ENCODE data around the gene PAF1.

The PAF1 gene

DNA sequence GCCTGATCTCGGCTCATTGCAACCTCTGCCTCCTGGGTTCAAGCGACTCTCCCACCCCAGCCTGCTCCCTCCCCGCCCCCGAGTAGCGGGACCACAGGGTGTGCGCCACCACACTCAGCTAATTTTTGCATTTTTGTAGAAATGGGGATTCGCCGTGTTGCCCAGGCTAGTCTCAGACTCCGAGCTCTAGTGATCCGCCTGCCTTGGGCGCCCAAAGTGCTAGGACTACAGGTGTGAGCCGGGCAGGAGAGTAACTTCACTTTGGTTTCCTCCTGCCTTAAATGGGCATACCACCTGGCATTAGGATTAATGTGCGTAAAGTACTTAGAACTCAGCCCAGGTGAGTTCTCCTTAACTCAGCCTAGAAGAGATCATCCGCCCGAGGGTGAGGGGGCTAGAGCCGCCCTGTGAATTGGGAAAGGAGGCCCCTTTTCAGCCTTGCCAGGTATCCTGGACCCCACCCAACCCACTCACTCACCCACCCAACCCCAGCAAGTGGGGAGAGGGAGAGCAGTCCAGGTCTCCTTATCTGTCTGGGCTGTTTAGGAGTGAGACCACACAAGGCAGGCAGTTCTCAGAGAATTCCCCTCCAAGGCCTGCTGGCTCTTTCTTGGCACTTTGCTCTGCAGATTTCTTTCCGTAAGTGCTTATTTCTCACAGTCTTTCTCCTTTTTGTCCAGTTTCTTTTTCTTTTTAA is 14.5 kb upstream of the PAF1 start:
- H3K27ac ChIP-seq = peak overlapping the region; percentile 99 to 100
- DNase-seq (ENCODE audit: low spot score) = no peak
- TF ChIP-seq CTCF (IDR thresholded peaks at IDR 0.05) = no peak
- H3K4me3 ChIP-seq = peak overlapping the region; percentile 97

GRCh38 chr19:39403331-39404312 is 12.7 kb upstream of the PAF1 start:
- DNase-seq (ENCODE audit: low spot score) = peak; percentile 100
- H3K4me3 ChIP-seq = peak overlapping the region; percentile 73
- no peak for TF ChIP-seq CTCF (IDR thresholded peaks at IDR 0.05)
- peak overlapping the region; percentile 99 to 100 for H3K27ac ChIP-seq

- peak overlapping the region; percentile 73 for H3K4me3 ChIP-seq
- no peak for TF ChIP-seq CTCF (IDR thresholded peaks at IDR 0.05)
- peak; percentile 96 for DNase-seq (ENCODE audit: low spot score)
- peak overlapping the region; percentile 99 to 100 for H3K27ac ChIP-seq
Measured at GRCh38 chr19:39402346-39403300, 11.7 kb upstream of the PAF1 start.

GRCh38 chr19:39401549-39402345 is 10.8 kb upstream of the PAF1 start:
- no peak for TF ChIP-seq CTCF (IDR thresholded peaks at IDR 0.05)
- H3K27ac ChIP-seq = peak overlapping the region; percentile 99 to 100
- peak overlapping the region; percentile 73 for H3K4me3 ChIP-seq
- DNase-seq (ENCODE audit: low spot score) = peak; percentile 88

DNA sequence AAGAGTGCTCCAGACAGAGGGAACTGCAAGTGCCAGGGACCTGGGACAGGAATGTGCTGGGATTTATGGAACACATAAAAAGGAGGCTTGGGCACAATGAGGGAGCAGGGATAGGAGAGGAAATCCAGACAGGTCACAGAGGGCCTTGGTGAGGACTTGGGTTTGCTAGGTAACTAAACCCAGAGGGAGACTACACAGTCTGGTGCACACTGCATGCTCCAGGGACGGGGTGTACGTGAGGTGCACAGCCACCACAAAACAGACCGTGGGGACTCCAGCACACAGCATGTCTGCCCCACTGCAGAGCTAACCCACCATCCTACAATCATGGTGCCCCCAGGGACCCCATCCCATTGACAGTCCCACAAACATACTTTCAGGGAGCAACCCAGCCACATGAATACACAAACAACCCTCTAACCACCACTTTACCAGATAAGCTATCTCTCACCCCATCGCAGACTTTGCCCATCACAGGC is 10.2 kb upstream of the PAF1 start:
- TF ChIP-seq CTCF (IDR thresholded peaks at IDR 0.05) = no peak
- Histone ChIP-seq H3K27ac (peak overlapping the region; percentile 99 to 100), H3K4me3 (peak overlapping the region; percentile 73)
- peak; percentile 72 for DNase-seq (ENCODE audit: low spot score)

GRCh38 chr19:39400061-39400460 is 9.2 kb upstream of the PAF1 start:
- Histone ChIP-seq H3K27ac (peak overlapping the region; percentile 99 to 100), H3K4me3 (no peak overlapping the region)
- no peak for DNase-seq (ENCODE audit: low spot score)
- TF ChIP-seq CTCF (IDR thresholded peaks at IDR 0.05) = no peak
